HG02938 (cell line): ENCODE measurements around the gene TNNI3.
"Not testable (repeated sequence)": the region's sequence is repeated elsewhere in the genome, so short reads cannot be mapped to it uniquely, and the experiment has no call there.

Experiments used
- ATAC-seq: cut with Tn5 transposase; IDR thresholded peaks from one replicate; pipeline ENCODE4 v1.9.1; 2021; ENCODE audit warnings: mild to moderate bottlenecking, moderate library complexity; ENCODE audit not compliant: unreplicated experiment

Gene TNNI3

DNA sequence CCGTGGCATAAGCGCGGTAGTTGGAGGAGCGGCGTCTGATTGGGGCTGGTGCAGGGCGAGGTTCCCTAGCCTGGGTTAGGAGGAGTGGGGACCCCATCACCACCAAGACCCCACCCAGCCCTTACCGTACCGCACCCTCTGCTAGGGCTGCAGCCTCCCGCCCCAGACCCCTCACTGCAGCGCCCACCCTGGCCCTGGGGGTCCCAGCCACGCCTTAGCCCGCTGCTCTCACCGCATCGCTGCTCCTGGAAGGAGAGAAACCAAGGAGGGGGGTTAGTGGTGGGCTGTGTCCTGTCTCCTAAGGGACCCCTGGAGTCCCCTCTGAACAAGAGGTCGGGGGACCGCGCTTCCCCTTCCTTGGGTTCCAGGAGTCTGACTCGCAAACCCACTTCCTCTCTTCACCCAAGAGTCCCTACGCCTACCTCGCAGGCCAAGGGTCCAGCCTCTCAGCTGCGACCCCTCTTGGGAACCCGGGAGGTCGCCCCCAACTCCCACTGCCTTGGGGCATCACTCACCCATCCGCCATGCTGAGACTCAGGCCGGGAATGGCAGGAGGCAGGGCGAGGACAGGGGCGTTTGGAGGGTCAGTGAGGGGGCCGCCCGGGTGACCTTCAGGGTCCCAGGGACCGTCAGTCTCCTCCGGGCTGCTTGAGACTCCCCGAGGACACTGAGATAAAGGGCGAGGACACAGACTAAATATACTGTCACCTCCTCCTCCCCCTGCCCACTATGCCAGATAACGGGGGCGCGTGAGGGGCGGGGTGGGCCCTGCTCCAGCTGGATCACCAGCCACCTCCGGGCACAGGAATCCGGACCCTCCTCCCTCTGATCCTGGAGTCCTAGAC is at the start of gene TNNI3:
TSS of gene TNNI3 (minus strand) at position 669 of the 845 bp plus-strand sequence. CDS start at position 526, 143 bp downstream.
- no peak for ATAC-seq

DNA sequence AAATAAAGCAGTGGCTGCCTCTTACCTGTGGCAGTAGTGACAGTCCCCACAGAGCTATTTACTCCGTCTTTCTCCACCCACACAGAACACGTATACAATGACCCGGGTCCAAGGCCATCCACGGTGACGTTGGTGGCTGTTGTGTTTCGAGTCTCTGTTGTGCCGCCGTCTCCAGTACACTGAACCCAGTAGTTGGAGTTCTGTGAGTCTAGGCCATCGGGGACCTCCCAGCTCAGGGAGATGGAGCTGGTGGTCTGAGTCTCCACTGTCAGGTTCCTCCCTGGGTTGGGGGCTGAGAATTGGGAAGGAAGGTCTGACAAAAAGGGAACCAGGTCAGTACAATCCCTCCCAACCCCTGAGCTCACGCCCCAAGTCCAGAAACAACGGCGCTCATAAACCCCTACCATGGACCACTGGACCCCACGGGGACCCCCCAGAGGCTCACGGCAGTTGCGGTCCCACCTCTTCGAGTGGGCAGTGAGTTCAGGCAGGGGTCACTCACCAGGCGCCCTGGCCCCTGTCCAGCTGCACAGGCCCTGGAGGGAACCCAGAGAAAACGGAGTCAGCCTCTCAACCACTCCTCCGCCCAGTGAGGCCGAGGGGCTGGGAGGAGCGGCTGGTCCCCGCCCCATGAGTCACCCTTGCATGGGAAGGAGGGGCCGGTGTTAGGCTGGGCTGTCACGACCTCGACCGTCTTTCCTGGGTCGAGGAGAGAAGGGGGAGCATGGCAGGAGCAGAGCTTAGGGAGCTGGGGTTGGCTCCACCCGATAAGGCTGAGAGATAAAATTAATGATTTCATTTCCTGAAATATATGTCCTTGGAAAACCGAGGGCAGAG is 49.4 kb upstream of the TNNI3 start:
- ATAC-seq = no peak

DNA sequence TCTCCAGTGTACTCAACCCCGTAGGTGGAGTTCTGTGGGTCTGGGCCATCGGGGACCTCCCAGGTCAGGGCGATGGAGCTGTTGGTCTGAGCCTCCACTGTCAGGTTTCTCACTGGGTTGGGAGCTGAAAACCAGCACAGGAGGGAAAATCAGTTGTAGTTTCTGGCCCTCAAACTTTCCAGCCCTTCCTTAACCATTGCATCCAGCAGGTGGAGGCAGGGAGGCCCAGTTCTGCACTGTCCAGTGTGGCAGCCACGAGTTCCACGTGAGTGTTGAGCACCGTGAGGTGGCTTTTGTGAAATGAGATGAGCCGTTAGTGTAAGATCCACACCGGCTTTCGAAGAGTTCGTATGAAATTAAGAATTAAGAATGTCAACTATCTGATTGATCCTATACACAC is 44.7 kb upstream of the TNNI3 start:
- ATAC-seq = not testable (repeated sequence)

DNA sequence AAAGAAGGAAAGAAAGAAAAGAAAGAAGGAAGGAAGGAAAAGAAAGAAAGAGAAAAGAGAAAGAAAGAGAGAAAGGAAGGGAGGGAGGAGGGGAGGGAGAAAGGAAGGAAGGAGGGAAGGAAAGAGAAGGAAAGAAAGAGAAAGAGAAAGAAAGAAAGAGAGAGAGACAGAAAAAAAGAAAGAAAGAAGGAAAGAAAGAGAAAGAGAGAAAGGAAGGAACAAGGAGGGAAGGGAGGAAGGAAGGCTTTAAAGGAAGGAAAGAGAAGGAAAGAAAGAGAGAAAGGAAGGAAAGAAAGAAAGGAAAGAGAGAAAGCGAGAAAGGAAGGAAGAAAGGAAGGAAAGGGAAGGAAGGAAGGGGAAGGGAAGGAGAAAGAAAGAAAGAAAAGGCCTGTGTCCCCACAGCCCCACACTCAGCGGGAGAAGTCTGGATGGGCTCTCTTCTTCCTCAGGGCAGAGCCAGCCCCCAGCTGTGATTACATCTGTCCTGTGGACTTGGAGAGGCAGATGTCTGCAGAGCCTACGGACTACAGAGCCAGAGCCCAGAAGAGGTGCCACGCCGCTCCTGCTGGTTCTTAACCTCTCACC is 42.2 kb upstream of the TNNI3 start:
- ATAC-seq = no peak

DNA sequence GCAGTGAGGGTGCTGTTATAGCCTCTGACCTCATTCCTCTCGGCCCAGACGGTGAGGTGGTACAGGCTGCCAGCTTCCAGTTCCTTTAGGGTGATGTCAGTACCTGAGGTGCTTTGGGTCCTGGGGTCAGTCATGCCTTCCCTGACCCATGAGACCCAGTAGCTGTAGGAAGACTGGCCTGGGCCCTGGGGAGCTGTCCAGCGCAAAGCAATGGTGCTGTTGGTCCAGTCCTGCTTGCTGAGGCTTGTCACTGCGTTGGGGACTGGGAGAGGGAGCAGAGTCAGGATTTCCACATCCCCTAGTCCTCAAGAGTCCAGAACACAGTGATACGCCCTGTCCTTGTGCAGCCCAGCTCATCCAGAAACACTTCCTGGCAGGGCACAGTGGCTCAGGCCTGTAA is 41.1 kb upstream of the TNNI3 start:
- ATAC-seq = no peak

DNA sequence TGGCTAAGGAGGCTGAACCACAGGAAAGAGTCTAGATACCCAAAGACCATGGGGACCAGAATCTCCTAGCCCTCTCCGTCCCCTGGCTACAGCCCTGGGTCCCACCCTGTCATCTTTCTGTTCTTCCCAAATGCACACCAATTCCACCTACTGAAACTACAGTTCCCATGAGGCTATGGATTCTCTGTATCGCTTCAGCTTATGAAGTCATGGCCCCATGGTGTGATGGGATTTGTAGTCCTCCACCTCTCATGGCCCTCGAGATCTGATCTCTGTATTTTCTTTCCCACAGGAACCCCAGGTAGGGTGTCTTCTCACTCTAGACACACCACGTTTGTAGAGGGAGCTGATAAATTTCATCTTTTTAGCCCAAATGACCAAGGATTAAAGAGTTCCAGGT is 40.0 kb upstream of the TNNI3 start:
- no peak for ATAC-seq

DNA sequence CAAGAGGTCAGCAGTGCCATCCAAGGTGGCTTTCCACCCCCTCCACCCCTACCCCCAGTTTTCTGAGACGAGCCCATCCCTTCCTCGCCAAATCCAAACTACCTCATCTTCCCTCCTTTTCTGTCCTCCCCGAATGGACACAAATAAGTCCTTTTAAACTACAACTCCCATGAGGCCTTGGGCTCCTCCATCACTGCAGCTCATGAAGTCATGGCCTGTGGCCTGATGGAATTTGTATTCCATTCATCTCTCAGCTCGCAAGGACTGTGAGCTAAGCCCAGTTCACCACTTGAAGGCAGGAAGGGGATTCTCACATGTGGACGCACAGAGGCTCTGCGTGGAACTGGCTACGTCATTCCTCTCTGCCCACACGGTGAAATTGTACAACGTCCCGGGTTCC is 39.3 kb upstream of the TNNI3 start:
- no peak for ATAC-seq

DNA sequence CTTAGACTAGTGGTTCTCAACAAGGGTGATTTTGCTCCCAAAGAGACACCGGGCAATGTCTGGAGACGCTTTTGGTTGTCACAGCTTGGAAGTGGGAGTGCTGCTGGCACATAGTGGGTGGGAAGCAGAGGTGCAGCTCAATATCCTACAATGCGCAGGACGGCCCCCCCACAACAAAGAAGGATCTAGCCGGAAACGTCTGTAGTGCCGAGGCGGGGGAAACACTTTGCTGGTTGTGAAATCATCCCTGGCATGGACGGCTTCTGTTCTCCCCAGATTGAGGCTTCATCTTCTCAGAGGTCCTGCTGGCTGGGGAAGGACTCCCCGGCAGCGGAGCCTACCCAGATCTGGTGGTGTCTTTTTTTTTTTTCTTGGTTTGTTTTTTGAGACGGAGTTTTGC is 35.9 kb upstream of the TNNI3 start:
- ATAC-seq = no peak

DNA sequence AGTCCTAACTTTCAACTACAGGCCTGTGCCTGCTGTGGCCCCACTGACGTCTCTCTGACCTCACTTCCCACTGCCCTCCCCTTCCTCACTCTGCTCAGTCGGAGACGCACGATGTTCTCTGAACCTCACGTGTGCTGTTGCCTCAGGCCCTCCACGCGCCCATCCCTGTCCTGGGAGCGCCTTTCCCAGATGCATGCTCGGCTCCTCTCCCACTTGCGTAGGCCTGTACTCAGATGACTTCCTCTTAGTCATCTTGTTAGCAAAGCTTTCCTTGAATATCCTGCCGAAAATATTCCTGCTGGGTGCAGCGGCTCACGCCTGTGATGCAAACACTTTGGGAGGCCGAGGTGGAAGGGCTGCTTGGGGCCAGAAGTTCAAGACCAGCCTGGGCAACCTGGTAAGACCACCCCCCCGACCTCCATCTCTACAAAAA is 31.9 kb upstream of the TNNI3 start:
- ATAC-seq = no peak

DNA sequence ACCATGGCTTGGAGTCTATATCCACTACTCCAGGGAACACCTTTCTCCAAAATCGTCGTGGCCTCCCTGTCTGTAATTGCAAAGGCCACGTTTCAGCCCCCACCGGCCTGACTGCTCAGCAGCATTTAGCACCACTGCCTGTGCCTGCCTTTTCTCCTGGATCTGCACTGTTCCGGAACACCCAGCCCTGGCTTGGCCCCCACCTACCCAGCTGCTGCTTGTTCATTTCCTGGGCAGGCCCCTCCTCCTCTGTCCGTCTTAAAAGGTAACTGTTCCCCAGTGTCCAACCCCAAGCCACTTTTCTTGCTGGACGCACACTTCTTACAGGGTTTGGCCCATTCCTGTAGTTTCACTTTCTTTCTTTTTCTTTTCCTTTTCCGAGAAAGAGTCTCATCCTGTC is 31.1 kb upstream of the TNNI3 start:
- no peak for ATAC-seq

DNA sequence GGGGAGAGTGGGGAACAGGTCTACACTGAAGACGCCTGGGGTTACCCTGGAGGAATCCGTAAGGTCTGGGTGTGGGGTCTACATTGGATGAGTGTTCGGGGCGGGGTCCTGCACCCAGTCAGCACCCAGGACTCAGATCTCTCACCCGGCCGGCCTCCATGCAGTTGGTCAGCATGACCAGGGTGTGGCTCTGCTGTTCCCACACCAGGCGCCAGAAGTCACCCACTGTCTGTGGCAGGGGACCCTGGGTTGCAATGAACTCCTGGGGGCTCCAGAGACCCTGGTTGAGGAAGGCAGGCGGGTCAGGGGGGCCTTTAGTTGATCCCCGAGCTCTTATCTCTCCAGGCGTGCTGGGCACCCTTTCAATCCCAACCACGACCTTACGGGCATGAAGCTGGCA is 28.5 kb upstream of the TNNI3 start:
- no peak for ATAC-seq

DNA sequence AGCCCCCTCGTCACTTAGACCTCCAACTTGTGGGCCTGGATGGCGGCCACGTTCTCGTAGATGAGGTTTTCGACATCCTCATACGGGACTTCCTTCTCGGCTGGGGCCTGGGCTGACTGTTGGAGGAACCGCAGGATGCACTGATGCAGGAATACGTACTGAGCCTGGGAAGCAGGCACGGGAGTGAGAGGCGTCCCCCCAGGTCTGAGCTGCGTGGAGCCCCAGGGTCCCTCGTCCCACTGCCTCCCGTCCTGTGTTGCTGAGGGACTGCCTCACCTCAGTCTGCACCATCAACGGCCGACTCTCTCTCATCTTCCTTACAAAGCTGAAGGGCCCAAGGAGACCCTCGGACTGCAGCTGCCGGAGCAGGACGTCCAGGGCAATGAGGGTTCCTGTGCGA is 24.2 kb upstream of the TNNI3 start:
- ATAC-seq = no peak

DNA sequence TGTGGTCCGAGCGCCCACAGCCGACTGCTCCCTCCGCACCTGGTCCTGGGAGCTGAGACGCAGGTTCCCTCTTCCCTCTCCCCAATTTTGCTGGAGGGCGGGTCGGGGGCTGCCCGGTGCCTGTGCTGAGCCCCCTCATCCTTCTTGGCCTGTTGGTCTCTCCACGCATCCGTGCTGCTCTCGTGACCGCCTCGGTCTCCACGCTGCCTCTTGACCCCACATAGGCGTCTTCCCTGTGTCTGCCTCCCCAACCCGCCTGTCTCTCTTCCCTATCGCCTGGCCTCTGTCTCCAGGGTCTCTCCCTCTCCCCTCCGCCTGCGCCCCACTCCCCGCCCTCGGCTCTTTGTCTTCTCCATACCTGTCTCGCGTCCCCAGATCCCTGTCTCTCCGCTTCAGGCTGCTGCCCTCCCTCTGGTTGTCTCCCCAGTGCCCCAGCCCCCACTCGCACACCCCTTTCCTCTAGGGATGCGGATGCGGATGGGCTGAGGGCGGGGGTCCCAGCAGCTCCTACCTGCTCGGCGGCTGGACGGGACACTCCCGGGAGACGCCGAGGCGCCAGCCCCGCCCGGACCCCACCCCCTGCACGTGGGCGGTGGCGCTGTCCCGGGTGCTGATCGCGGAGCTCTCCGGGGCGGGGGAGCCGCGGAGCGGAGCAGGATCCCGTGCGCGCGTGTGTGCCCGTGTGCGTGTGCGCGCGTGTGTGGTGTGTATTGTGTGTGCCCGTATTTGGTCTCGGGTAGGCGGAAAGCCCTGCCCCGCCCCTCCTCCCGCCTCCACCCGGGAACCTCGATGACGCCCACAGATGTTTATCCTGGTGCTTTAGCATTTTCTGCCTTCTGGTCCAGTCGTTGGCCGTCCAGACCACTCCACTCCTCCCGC is 22.3 kb upstream of the TNNI3 start, which contains the start of gene SYT5:
TSS of gene SYT5 (minus strand) at position 684 of the 879 bp plus-strand sequence. CDS start 1,248 bp downstream, outside the sequence.
- no peak for ATAC-seq

DNA sequence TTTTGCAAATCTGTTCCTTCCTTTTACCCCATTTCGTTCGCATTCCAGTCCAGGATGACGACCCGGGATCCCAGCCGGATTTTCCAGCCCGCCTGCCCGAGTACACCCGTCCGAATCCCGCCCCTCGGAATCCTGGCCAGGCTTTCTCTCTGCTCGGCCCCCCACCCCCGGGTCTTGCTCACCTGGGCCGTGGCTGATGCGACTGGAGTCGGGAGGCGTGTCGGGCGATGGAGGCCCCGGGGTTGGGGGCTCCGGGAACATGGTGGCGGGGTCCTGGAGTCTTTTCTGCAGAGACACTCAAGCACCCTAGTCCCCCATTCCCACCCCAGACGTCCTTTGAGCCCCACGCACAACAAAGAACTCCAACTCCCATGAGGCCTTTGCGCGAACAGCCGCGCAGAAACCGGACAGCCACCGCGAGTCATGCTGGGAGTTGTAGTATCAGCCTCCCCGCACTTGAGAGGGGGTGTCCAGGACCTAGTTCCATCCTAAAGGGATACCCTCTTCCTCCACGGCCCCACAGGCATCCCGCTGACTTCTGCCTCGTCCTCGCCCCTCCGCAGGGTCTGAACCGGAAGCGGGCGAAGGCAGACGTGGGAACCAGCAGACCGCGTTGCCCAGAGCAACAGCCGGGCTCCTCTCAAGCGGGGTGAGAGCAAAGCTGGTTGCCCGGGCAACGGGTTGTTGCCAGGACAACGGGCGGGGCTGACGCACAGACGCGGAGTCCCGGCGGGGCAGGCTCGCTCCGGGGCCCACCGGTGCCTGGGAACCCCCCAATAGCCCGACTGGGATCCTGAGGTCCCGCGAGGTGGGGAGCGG is 21.5 kb upstream of the TNNI3 start:
- peak; percentile 79 for ATAC-seq

DNA sequence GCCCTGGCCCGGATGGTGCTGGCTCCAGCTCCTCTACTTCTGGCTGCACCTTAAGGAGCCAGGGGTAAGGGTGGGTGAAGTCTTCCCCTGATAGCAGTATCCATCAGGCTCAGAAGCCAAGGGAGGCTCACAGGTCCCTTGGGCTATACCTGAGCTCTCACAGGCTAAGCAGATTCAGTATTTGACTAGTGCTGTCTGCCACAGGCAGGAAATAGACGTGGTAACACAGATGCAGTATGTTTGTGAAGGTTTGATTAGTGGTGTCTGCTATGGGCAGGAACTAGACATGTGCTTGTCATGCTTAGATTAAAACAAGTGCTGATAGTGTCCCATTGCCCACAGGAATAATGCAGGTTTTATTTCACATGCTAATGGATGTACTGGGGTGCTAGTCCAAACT is 18.5 kb upstream of the TNNI3 start:
- no peak for ATAC-seq

DNA sequence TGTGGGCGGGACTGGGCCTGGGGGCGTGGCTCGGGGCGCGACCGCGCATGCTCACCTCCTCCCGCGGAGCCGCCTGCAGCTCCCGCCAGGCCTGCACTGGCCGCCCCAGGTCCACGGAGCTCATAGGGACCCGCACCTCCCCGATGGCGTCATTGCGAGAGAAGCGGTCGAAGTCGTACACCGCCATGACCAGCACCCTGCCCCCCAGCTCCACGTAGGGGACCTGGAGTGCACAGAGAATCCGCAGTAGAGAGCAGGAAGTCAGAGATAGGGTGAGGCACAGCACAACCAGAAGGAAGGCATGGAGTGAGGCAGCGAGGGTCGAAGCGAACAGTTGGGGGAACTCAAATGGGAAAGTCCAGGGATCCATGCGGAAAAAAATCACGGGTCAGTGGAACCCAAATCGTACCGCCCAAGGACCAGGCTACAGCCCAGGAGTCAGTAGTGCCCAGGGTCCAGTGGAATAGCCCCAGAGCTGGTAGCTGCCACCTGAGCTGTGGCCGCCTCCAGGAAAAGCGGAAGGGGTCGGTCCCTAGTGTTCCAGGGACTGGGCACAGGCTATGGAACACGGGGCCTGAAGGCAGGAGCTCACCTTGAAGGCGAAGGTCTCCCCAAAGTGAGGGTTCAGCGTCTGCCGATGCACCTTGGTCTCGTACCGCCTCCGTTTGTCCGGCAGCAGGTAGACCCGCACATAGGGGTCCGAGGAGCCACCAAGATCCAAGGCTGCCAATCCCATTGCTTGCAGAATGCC is 17.8 kb upstream of the TNNI3 start:
- no peak for ATAC-seq

DNA sequence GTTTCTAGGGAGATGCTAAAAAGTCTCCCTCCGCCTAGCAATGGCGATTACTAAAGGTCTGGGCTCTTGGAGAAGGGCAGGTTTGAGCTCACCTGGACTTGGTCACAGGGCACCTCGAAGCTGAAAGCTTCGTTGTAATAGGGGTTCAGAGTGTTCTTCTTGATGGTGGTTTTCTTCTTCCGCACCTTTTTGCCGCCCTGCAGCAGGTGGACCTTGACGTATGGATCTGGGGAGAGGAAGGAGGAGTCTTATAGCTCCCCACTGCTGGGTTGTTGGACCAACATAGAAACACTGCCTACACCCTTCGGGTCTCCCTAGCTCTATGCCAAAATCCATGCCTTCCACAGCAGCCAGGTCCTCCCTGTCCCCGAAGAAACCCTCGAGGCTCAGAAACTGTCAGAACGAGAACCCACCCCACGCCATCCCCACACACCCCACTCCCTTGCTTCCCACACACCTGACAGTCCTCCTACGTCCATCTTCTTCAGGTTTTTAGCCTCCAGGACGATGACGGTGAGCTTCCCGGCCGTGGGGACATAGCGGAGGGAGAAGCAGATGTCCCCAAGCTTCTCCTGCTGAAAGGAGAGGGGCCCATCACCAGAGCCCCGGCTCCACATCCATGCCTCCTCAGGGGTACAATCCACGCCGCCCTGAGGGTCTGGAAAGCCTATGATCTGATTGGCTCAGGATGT is 17.0 kb upstream of the TNNI3 start:
- ATAC-seq = no peak

DNA sequence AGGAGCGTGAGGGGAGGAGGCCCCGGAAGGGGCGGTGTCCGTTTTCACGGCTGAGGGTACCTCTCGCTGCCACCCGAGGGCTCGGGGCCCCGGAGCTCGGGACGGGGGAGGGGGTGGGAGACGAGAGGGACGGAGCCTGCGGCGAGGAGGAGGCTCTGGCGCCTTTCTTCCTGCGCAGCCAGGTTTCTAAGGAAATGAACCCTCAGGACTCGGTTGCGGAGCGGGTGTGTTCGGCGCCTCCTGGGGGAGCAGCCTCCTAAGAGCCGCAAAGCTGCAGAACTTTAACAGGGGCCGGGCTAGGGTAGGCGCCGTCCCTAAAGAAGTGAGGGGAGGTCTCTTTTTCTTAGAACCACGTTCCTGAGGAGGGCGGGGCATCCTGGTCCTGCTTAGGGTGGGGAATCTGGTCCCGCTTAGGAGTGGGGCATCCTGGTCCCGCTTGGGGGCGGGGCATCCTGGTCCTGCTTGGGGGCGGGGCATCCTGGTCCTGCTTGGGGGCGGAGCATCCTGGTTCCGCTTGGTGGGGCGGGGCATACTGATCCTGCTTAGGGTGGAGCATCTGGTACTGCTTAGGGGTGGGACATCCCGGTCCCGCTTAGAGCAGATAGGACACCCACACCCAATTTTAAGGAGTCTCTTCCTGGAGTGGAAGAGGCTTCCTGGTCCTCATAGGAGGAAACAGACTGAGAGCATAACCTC is 16.3 kb upstream of the TNNI3 start:
- ATAC-seq = no peak
